Transverse colon (tissue), 4 donors: ENCODE data around the gene PRDM12. TPM values are rescaled to one million over a fixed set of nuclear protein-coding genes. Genes with fewer than 3 reads are reported as not detected.

Experiments
- DNase-seq: peaks from one replicate; pipeline ENCODE4 v3.0.0-alpha.2; 2019
- H3K27ac ChIP-seq, 4 donors: fragments of 200-600 bp; sonication (generic); 2 replicates each; pipeline ENCODE4 v1.5.1; 2016 to 2018; ENCODE audit warnings: inconsistent platforms in 4 of 4
- H3K27me3 ChIP-seq: fragments of 200-600 bp; sonication (generic); 2 replicates; pipeline ENCODE4 v1.5.1; 2017; ENCODE audit warnings: inconsistent platforms
- H3K36me3 ChIP-seq, 4 donors: fragments of 200-600 bp; sonication (generic); 2 replicates each; pipeline ENCODE4 v1.5.1; 2017 to 2019; ENCODE audit warnings: inconsistent platforms in 4 of 4
- H3K4me1 ChIP-seq, 4 donors: fragments of 200-600 bp; sonication (generic); 2 replicates each; pipeline ENCODE4 v1.5.1; 2017 to 2020; ENCODE audit warnings: inconsistent platforms in 4 of 4
- H3K4me3 ChIP-seq, 4 donors: fragments of 200-600 bp; sonication (generic); 1 replicate in 1 of 4; 2 replicates in 3 of 4; pipeline versions ENCODE4 v1.5.1 to v1.6.1; 2017 to 2019; ENCODE audit warnings: inconsistent platforms in 4 of 4
- H3K9me3 ChIP-seq, 2 donors: fragments of 200-600 bp; sonication (generic); 2 replicates each; pipeline ENCODE4 v1.5.1; 2017 to 2019; ENCODE audit warnings: inconsistent platforms in 2 of 2
- EP300 ChIP-seq: sonication (generic); formaldehyde crosslinking; IDR thresholded peaks from one replicate; pipeline ENCODE4 v1.6.1; 2017; ENCODE audit warnings: antibody characterized with exemption, low read depth
- POLR2A ChIP-seq: fragments of 450-650 bp; IDR thresholded peaks from one replicate; pipeline ENCODE4 v1.6.1; 2016; ENCODE audit warnings: antibody characterized with exemption, mild to moderate bottlenecking, moderate library complexity
- POLR2AphosphoS5 ChIP-seq, 3 donors: sonication (generic); formaldehyde crosslinking; IDR thresholded peaks; one replicate each; pipeline ENCODE4 v1.6.1; 2016; ENCODE audit warnings: antibody characterized with exemption in 3 of 3
- whole genome bisulfite sequencing, 2 donors: methylation state at CpG; one replicate each; pipeline ENCODE4 v1.1.5; 2018; ENCODE audit warnings: low coverage in 1 of 2; 5-methylcytosine and 5-hydroxymethylcytosine counted together
- in situ Hi-C, 4 donors: fragments of 200-750 bp; cut with MboI; loops; one replicate each; pipeline versions ENCODE4 v1.15.0 to v1.15.1; 2017; ENCODE audit warnings: low sequenced_read_pairs in 3 of 4, low pct_ligation_motif_present in 1 of 4, low pct_unique_long_range_greater_than_20kb in 1 of 4
- intact Hi-C: fragments of 100-400 bp; cut with DNase I; formaldehyde crosslinking; loops from one replicate; pipeline ENCODE4 v1.15.1; 2023; ENCODE audit warnings: low total_unique reads
- total RNA-seq, 4 donors: library from RNA; depleted of rRNA; stranded (reverse); fragments of >200 nt; gene quantifications; one replicate each; pipeline ENCODE4 v1.1.0, GENCODE V29; 2016
- TF ChIP-seq, protein P1 (sequence below), 5 experiments: fragments of 200-600 bp in 3 of 5; fragments of 450-650 bp in 2 of 5; sonication (generic) in 3 of 5; IDR thresholded peaks; 1 replicate in 2 of 5; 2 replicates in 3 of 5; pipeline ENCODE4 v1.5.1; 2016 to 2017; ENCODE audit warnings: antibody characterized with exemption in 5 of 5, inconsistent platforms in 3 of 5, mild to moderate bottlenecking in 2 of 5, moderate library complexity in 1 of 5

Gene PRDM12
- total RNA-seq, 4 donors from 2014 or later: not detected

DNA sequence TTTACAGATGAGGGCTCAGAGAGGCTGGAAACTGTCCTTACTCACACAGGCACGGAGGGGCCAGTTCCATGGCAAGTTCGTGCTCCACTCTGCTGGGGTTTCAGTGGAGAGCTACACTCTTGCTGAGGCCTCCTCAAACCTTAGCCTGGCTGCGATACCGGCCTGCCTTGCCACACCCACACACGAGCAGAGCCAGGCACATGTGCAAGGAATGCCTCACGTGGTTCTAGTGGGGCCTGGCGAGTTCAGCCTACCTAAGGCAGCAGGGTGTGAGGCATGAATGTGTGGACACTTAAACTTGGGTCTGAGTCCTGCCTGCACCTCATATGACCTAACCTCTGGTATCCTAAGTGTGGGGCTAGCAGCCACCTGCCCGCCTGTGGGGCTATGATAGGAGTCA is 21.5 kb upstream of the PRDM12 start:
- WGBS, 2 donors: 68% methylated on average over 6 of the region's 8 CpGs; no CpG with 5 or more reads in 1 of the 2 donors
- intact Hi-C loops: no loop called here
- TF ChIP-seq EP300 (no peak), POLR2A (no peak), POLR2AphosphoS5 (IDR thresholded peaks at IDR 0.05) (no peak)
- TF ChIP-seq, protein P1, sequence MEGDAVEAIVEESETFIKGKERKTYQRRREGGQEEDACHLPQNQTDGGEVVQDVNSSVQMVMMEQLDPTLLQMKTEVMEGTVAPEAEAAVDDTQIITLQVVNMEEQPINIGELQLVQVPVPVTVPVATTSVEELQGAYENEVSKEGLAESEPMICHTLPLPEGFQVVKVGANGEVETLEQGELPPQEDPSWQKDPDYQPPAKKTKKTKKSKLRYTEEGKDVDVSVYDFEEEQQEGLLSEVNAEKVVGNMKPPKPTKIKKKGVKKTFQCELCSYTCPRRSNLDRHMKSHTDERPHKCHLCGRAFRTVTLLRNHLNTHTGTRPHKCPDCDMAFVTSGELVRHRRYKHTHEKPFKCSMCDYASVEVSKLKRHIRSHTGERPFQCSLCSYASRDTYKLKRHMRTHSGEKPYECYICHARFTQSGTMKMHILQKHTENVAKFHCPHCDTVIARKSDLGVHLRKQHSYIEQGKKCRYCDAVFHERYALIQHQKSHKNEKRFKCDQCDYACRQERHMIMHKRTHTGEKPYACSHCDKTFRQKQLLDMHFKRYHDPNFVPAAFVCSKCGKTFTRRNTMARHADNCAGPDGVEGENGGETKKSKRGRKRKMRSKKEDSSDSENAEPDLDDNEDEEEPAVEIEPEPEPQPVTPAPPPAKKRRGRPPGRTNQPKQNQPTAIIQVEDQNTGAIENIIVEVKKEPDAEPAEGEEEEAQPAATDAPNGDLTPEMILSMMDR (IDR thresholded peaks at IDR 0.05): no peak
- in situ Hi-C loops: no loop called here
- H3K4me3 ChIP-seq: no peak overlapping the region
- no peaks in the 10 kb centered on the region for H3K4me1 ChIP-seq
- no peak overlapping the region for H3K27ac ChIP-seq
- no peak for DNase-seq
- peaks cover 3% of the 10 kb centered on the region for H3K27me3 ChIP-seq
- H3K36me3 ChIP-seq: no peaks in the 10 kb centered on the region
- no peaks in the 10 kb centered on the region for H3K9me3 ChIP-seq

DNA sequence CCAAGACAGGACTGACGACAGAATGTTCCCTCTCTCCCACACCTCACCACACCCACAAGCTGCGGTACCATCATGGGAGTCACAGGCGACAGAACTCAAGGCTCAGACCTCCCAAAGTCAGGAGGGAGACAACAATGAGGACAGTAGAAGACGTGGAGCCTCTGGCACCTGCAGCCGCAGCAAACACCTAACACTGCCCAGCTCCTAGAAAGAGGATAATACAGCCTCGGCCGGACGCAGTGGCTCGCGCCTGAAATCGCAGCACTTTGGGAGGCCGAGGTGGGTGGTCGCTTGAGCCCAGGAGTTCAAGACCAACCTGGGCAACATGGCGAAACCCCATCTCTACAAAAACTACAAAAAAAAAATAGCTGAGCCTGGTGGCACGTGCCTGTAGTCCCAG is 13.2 kb upstream of the PRDM12 start:
- TF ChIP-seq POLR2A (no peak), EP300 (no peak), POLR2AphosphoS5 (IDR thresholded peaks at IDR 0.05) (no peak)
- TF ChIP-seq, protein P1 (IDR thresholded peaks at IDR 0.05): no peak
- H3K9me3 ChIP-seq: no peaks in the 10 kb centered on the region
- in situ Hi-C loops (no loop called here), intact Hi-C loops (no loop called here)
- H3K27me3 ChIP-seq: peaks cover 75% of the 10 kb centered on the region
- no peak for DNase-seq
- no peaks in the 10 kb centered on the region for H3K4me1 ChIP-seq
- WGBS, 2 donors: 67 to 84% methylated on average over 1 to 15 of the region's 15 CpGs
- H3K36me3 ChIP-seq: no peaks in the 10 kb centered on the region
- no peak overlapping the region for H3K27ac ChIP-seq
- no peak overlapping the region for H3K4me3 ChIP-seq

DNA sequence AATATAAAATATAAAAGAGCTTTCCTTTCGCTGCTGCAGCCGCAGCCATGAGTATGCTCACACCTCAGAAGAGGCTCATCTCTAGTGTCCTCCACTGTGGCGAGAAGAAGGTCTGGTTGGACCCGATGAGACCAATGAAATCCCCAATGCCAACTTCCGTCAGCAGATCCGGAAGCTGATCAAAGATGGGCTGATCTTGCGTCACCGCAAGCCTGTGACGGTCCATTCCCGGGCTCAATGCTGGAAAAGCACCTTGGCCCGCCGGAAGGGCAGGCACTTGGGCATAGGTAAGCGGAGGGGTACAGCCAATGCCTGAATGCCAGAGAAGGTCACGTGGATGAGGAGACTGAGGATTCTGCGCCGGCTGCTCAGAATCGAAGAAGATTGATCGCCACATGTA is 12.6 kb upstream of the PRDM12 start:
- DNase-seq: no peak
- Histone ChIP-seq H3K4me1 (no peaks in the 10 kb centered on the region), H3K27me3 (peaks cover 81% of the 10 kb centered on the region), H3K4me3 (no peak overlapping the region), H3K27ac (no peak overlapping the region), H3K36me3 (no peaks in the 10 kb centered on the region), H3K9me3 (no peaks in the 10 kb centered on the region)
- intact Hi-C loops: no loop called here
- WGBS, 2 donors: 84 to 91% methylated on average over 15 to 18 of the region's 18 CpGs
- TF ChIP-seq EP300 (no peak), POLR2A (no peak), POLR2AphosphoS5 (IDR thresholded peaks at IDR 0.05) (no peak)
- TF ChIP-seq, protein P1 (IDR thresholded peaks at IDR 0.05): no peak
- in situ Hi-C loops: no loop called here

DNA sequence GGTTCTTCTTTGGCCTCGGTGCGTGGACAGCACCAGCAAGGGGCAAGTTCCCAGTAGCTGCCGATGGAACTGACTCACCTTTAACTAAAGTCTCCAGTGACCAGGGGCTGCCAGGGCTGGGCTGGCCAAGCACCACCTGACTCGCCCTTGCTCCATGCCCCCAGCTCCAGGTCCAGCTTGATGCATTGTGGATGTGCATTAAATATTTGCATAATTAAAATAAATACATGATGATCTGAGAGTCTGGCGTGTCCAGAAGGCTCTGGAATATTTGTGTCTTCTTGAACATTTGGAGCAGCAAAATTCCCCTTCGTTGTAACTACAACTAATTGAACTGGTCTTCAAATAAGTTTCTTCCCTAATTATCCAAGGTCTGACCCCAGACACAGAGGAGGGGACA is 9.5 kb upstream of the PRDM12 start:
- Histone ChIP-seq H3K4me3 (no peak overlapping the region), H3K9me3 (no peaks in the 10 kb centered on the region), H3K27me3 (peaks cover 91% of the 10 kb centered on the region), H3K27ac (no peak overlapping the region), H3K36me3 (no peaks in the 10 kb centered on the region), H3K4me1 (peaks cover 0 to 5% (median 3%) of the 10 kb centered on the region in 4 donors)
- DNase-seq: no peak
- in situ Hi-C loops (no loop called here), intact Hi-C loops (no loop called here)
- TF ChIP-seq, protein P1 (IDR thresholded peaks at IDR 0.05): no peak
- no peak for TF ChIP-seq EP300
- TF ChIP-seq POLR2AphosphoS5 (IDR thresholded peaks at IDR 0.05): no peak
- no peak for TF ChIP-seq POLR2A
- WGBS, 2 donors: 76% methylated on average over 6 of the region's 6 CpGs; no CpG with 5 or more reads in 1 of the 2 donors
